H9 (cell line): ENCODE measurements around the gene KRTAP5-1. TPM values are rescaled to one million over a fixed set of nuclear protein-coding genes. Genes with fewer than 3 reads are reported as not detected.

Experiments used
- DNase-seq: peaks from one replicate; pipeline ENCODE4 v3.0.0-alpha.2; 2017
- H2AFZ ChIP-seq: one replicate; pipeline ENCODE4 v1.6.1; 2013; ENCODE audit warnings: mild to moderate bottlenecking, low read length, control low read depth, moderate library complexity
- H2AK5ac ChIP-seq: 2 replicates; pipeline ENCODE4 v1.6.1; 2013; ENCODE audit warnings: low read length, control low read depth, mixed read lengths; ENCODE audit not compliant: insufficient read length
- H2BK120ac ChIP-seq: one replicate; pipeline ENCODE4 v1.6.1; 2013; ENCODE audit warnings: low read depth, mild to moderate bottlenecking, low read length, control low read depth, inconsistent platforms; ENCODE audit not compliant: poor library complexity, severe bottlenecking
- H2BK12ac ChIP-seq: 2 replicates; pipeline ENCODE4 v1.6.1; 2013; ENCODE audit warnings: low read length, control low read depth, mixed read lengths, low read depth; ENCODE audit not compliant: insufficient read length
- H2BK15ac ChIP-seq: 2 replicates; pipeline ENCODE4 v1.6.1; 2013; ENCODE audit warnings: low read depth, low read length, control low read depth
- H2BK20ac ChIP-seq: one replicate; pipeline ENCODE4 v1.6.1; 2013; ENCODE audit warnings: low read depth, mild to moderate bottlenecking, low read length, control low read depth, inconsistent platforms; ENCODE audit not compliant: poor library complexity, severe bottlenecking
- H2BK5ac ChIP-seq: 2 replicates; pipeline ENCODE4 v1.6.1; 2013; ENCODE audit warnings: low read length, control low read depth, mixed read lengths; ENCODE audit not compliant: insufficient read length
- H3K14ac ChIP-seq: 2 replicates; pipeline ENCODE4 v1.6.1; 2013; ENCODE audit warnings: low read length, control low read depth; ENCODE audit not compliant: insufficient read depth
- H3K18ac ChIP-seq: 2 replicates; pipeline ENCODE4 v1.6.1; 2013; ENCODE audit warnings: low read depth, mild to moderate bottlenecking, mixed read lengths, low read length, control low read depth; ENCODE audit not compliant: insufficient read length
- H3K23ac ChIP-seq: 2 replicates; pipeline ENCODE4 v1.6.1; 2013; ENCODE audit warnings: low read length, control low read depth, mixed read lengths, low read depth; ENCODE audit not compliant: insufficient read length
- H3K23me2 ChIP-seq: 2 replicates; pipeline ENCODE4 v1.6.1; 2013; ENCODE audit warnings: low read depth, mild to moderate bottlenecking, mixed read lengths, low read length, control low read depth; ENCODE audit not compliant: insufficient read length, poor library complexity, severe bottlenecking
- H3K27ac ChIP-seq: 2 replicates; pipeline ENCODE4 v1.5.1; 2013; ENCODE audit warnings: low read length, control low read depth, mixed read lengths, low read depth; ENCODE audit not compliant: insufficient read length
- H3K27me3 ChIP-seq: 2 replicates; pipeline ENCODE4 v1.6.1; 2013; ENCODE audit warnings: low read length, control low read depth, inconsistent platforms; ENCODE audit not compliant: insufficient read depth
- H3K4ac ChIP-seq: 2 replicates; pipeline ENCODE4 v1.6.1; 2013; ENCODE audit warnings: low read depth, mild to moderate bottlenecking, control low read depth, inconsistent platforms, low read length, moderate library complexity
- H3K4me1 ChIP-seq: 2 replicates; pipeline ENCODE4 v1.6.1; 2013; ENCODE audit warnings: low read length, control low read depth, inconsistent platforms; ENCODE audit not compliant: insufficient read depth
- H3K4me2 ChIP-seq: 2 replicates; pipeline ENCODE4 v1.6.1; 2013; ENCODE audit warnings: low read length, control low read depth, mixed read lengths; ENCODE audit not compliant: insufficient read length, insufficient read depth
- H3K56ac ChIP-seq: 2 replicates; pipeline ENCODE4 v1.6.1; 2013; ENCODE audit warnings: low read depth, mild to moderate bottlenecking, mixed read lengths, low read length, control low read depth; ENCODE audit not compliant: insufficient read length
- H3K79me1 ChIP-seq: 2 replicates; pipeline ENCODE4 v1.6.1; 2013; ENCODE audit warnings: low read depth, mild to moderate bottlenecking, moderate library complexity, low read length, control low read depth, inconsistent platforms; ENCODE audit not compliant: insufficient read depth, poor library complexity, severe bottlenecking
- H3K79me2 ChIP-seq: 2 replicates; pipeline ENCODE4 v1.6.1; 2013; ENCODE audit warnings: low read length, control low read depth, inconsistent platforms; ENCODE audit not compliant: insufficient read depth
- H3K9ac ChIP-seq: 2 replicates; pipeline ENCODE4 v1.6.1; 2013; ENCODE audit warnings: low read length, control low read depth, mixed read lengths; ENCODE audit not compliant: insufficient read length; ENCODE audit errors: extremely low read depth
- H3K9me3 ChIP-seq: one replicate; pipeline ENCODE4 v1.6.1; 2013; ENCODE audit warnings: low read depth, low read length, inconsistent platforms; ENCODE audit not compliant: control insufficient read depth
- H3T11ph ChIP-seq: one replicate; pipeline ENCODE4 v1.6.1; 2013; ENCODE audit warnings: mild to moderate bottlenecking, low read length, control low read depth, inconsistent platforms
- H4K20me1 ChIP-seq: one replicate; pipeline ENCODE4 v1.6.1; 2013; ENCODE audit not compliant: control insufficient read depth, insufficient read length, insufficient read depth
- H4K5ac ChIP-seq: 2 replicates; pipeline ENCODE4 v1.6.1; 2013; ENCODE audit warnings: low read depth, mild to moderate bottlenecking, mixed read lengths, low read length, control low read depth; ENCODE audit not compliant: insufficient read length
- H4K8ac ChIP-seq: replicated peaks from 2 replicates; pipeline ENCODE4 v1.6.1; 2013; ENCODE audit warnings: low read length, control low read depth, mixed read lengths, low read depth; ENCODE audit not compliant: insufficient read length
- H4K91ac ChIP-seq: 2 replicates; pipeline ENCODE4 v1.6.1; 2013; ENCODE audit warnings: low read depth, mild to moderate bottlenecking, moderate library complexity, mixed read lengths, low read length, control low read depth; ENCODE audit not compliant: insufficient read length
- H3K27ac Mint-ChIP-seq, 3 experiments: 2 replicates in 2 of 3; 3 replicates in 1 of 3; pipeline ENCODE4 v1.8.0; 2020 to 2021; ENCODE audit warnings: mixed read lengths in 3 of 3, mild to moderate bottlenecking in 1 of 3, moderate library complexity in 1 of 3
- H3K27me3 Mint-ChIP-seq: 2 replicates; pipeline ENCODE4 v1.8.0; 2021; ENCODE audit warnings: low read depth, mild to moderate bottlenecking, moderate library complexity, mixed read lengths
- H3K36me3 Mint-ChIP-seq, 3 experiments: 2 replicates in 2 of 3; 3 replicates in 1 of 3; pipeline ENCODE4 v1.8.0; 2020 to 2021; ENCODE audit warnings: low read depth in 3 of 3, mixed read lengths in 3 of 3; ENCODE audit not compliant: insufficient read depth in 1 of 3
- H3K4me1 Mint-ChIP-seq, 2 experiments: 2 replicates each; pipeline ENCODE4 v1.8.0; 2020; ENCODE audit warnings: mixed read lengths in 2 of 2
- H3K4me3 Mint-ChIP-seq, 2 experiments: 2 replicates in 1 of 2; 3 replicates in 1 of 2; pipeline ENCODE4 v1.8.0; 2020 to 2021; ENCODE audit warnings: mild to moderate bottlenecking in 2 of 2, mixed read lengths in 2 of 2, moderate library complexity in 1 of 2
- H3K9me3 Mint-ChIP-seq, 2 experiments: 2 replicates in 1 of 2; 3 replicates in 1 of 2; pipeline ENCODE4 v1.8.0; 2020; ENCODE audit warnings: mild to moderate bottlenecking in 2 of 2, mixed read lengths in 2 of 2, moderate library complexity in 1 of 2
- WGBS: extraction: QIAGEN DNeasy Blood & Tissue Kit; methylation state at CpG from one replicate; pipeline ENCODE4 v1.1.7; 2013; ENCODE audit warnings: missing lambda C conversion rate, low lambda C conversion rate, mixed read lengths; ENCODE audit not compliant: insufficient read length; ENCODE audit errors: extremely low coverage; 5-methylcytosine and 5-hydroxymethylcytosine counted together
- total RNA-seq: library from RNA; stranded (reverse); gene quantifications from 2 replicates; pipeline ENCODE4 v1.2.1, GENCODE V29; 2021
- TF ChIP-seq, protein P1 (sequence below): fragments of 200-600 bp; sonication (generic); conservative IDR thresholded peaks from 3 replicates; pipeline ENCODE4 v1.8.0; 2021; ENCODE audit warnings: antibody characterized with exemption, mild to moderate bottlenecking

The KRTAP5-1 gene
- total RNA-seq, 1 experiment from 2014 or later, result not detected

DNA sequence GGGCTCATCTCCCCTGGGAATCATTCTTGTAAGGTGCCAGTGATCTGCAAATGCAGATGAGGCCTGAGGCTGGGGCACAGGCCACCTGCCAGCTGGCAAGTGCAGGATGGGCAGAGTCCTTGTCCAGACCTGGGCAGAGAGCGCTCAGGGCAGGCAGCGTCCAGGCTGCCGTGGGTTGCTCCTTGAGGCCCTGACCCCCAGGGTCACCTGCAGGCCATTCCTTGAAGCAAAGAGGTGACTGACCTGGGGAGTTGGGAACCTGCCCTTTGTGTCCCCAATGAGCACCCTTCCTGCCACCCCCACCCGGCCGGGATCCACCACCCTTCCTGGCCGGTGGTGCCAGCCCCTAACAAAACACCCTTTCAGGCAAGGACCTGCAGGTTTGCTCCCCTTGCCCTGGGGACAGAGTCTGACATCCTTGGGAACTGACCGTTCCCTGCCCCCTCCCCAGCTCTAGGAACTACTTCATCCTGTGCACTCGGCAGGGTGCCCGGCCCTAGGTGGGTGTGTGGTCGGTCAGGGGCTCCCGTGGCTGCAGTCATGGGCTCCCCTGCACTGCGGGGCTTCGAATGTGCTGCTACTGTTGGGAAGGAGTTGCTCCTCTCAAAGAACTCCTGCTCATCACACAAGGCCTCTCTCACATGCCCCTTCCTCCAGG lies 41.3 kb downstream of the KRTAP5-1 start:
- Histone ChIP-seq H2BK20ac (no peak overlapping the region), H3T11ph (no peak overlapping the region), H3K27me3 (peaks cover 8% of the 10 kb centered on the region; the same call in 1 of the 2 replicates), H2AFZ (no peak overlapping the region), H3K4ac (no peak overlapping the region), H3K27ac (no peak overlapping the region), H2AK5ac (no peak overlapping the region), H3K79me2 (no peaks in the 10 kb centered on the region), H3K4me1 (no peaks in the 10 kb centered on the region), H4K5ac (no peak overlapping the region), H2BK5ac (no peak overlapping the region), H2BK12ac (no peak overlapping the region), H3K14ac (no peak overlapping the region), H2BK15ac (no peak overlapping the region), H3K9ac (no peak overlapping the region), H3K79me1 (no peaks in the 10 kb centered on the region), H4K8ac (no peak overlapping the region), H3K18ac (no peak overlapping the region), H3K56ac (no peak overlapping the region), H2BK120ac (no peak overlapping the region), H4K91ac (no peak overlapping the region), H3K23me2 (peaks cover 17% of the 10 kb centered on the region), H3K23ac (no peak overlapping the region), H4K20me1 (no peaks in the 10 kb centered on the region), H3K4me2 (no peak overlapping the region), H3K9me3 (no peaks in the 10 kb centered on the region)
- no peak for DNase-seq
- Mint-ChIP-seq H3K4me1 (peaks cover 6 to 19% of the 10 kb centered on the region in 2 experiments; a peak in 3 of 4 replicates), H3K27ac (no peak overlapping the region), H3K4me3 (no peak overlapping the region), H3K27me3 (peaks cover 82% of the 10 kb centered on the region), H3K9me3 (no peaks in the 10 kb centered on the region), H3K36me3 (no peaks in the 10 kb centered on the region)
- TF ChIP-seq, protein P1, sequence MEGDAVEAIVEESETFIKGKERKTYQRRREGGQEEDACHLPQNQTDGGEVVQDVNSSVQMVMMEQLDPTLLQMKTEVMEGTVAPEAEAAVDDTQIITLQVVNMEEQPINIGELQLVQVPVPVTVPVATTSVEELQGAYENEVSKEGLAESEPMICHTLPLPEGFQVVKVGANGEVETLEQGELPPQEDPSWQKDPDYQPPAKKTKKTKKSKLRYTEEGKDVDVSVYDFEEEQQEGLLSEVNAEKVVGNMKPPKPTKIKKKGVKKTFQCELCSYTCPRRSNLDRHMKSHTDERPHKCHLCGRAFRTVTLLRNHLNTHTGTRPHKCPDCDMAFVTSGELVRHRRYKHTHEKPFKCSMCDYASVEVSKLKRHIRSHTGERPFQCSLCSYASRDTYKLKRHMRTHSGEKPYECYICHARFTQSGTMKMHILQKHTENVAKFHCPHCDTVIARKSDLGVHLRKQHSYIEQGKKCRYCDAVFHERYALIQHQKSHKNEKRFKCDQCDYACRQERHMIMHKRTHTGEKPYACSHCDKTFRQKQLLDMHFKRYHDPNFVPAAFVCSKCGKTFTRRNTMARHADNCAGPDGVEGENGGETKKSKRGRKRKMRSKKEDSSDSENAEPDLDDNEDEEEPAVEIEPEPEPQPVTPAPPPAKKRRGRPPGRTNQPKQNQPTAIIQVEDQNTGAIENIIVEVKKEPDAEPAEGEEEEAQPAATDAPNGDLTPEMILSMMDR, result no peak
- no CpG with 5 or more reads among the region's 13 CpGs for WGBS
